ENCODE results near the gene BCAP31. TPM values are rescaled to one million over a fixed set of nuclear protein-coding genes. Genes with fewer than 3 reads are reported as not detected.

Gene BCAP31
- total and polyA plus RNA-seq, 2 donors (not counting 1 experiment from before 2014, with no cell fraction given): 59.5 to 117 TPM

DNA sequence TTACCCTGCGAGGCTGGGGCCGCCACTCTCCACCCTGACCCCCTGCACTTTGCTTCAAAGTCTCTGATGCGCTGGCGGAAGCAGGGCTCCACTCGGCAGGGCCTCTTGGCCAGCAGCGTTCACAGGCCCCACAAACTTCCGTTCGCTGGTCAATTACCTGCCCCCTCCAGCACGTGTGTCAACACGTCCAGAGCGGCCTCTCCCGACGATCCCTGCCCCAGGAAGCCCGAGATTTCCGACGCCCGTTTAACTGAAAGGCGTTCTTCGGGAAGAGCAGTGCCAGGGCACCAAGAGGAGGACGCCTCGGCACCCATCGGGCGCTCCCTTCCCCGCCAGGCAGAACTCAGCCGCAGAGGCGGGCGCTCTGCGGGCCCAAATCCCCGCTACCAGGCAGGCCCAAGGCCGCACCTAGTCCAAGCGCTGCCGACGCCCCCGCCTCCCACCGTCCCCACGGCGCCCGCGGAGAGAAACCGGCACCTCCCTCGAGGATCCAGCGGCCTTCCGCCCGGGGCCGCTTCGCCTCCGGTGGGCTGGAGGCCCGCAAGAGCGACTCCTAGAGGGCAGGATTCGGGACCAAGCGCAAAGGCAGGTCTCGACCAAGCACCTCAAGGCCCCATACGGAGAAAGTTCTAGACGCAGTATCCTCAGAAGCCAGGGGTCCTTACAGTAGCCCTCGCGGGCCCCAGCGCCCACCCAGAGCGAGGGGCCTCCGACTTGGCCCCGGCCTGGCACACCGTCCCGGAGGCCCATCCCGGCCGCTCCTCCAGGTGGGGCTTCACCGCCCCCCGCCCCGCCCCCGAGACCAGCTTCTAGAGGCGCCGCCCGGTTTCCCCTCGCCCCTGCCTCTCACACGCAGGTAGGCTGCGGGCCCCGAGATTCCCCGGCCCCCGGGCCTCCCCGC lies 586 bp downstream of the BCAP31 start:
- Histone ChIP-seq H3K4me1 (ENCODE audit: control insufficient read depth in 2 of 2, insufficient read depth in 2 of 2, low read length in 2 of 2) (peaks cover 37 to 42% of the 10 kb centered on the region in 2 donors), H3K79me2 (ENCODE audit: control insufficient read depth, insufficient read depth, low read length) (peaks cover 67% of the 10 kb centered on the region), H3K9me3 (ENCODE audit: control extremely low read depth in 1 of 3, control insufficient read depth in 2 of 3, insufficient read depth in 1 of 3, low read length in 2 of 3) (no peaks in the 10 kb centered on the region), H3K4me3 (ENCODE audit: control extremely low read depth in 1 of 5, extremely low read depth in 1 of 5, insufficient read depth in 1 of 5, low read depth in 2 of 5, low read length in 4 of 5) (peak overlapping the region in 4 of 5 experiments; percentile 58 to 74 (median 64)), H4K20me1 (ENCODE audit: control insufficient read depth, insufficient read depth, low read length, poor library complexity, severe bottlenecking) (peaks cover 37% of the 10 kb centered on the region), H3K27ac (ENCODE audit: low read length in 2 of 2) (peak overlapping the region; percentile 41 to 63), H2AFZ (ENCODE audit: insufficient read depth, low read depth, low read length, poor library complexity, severe bottlenecking) (peak overlapping the region; percentile 64), H3K36me3 (replicated peaks in 1 of 2; ENCODE audit: control extremely low read depth in 1 of 2, control insufficient read depth in 1 of 2, extremely low read depth in 1 of 2, insufficient read depth in 2 of 2, low read length in 1 of 2) (peaks cover 0 to 30% of the 10 kb centered on the region in 2 experiments), H3K4me2 (replicated peaks; ENCODE audit: low read depth, low read length, poor library complexity, severe bottlenecking) (peak overlapping the region; percentile 75), H3K27me3 (replicated peaks in 1 of 4; ENCODE audit: control extremely low read depth in 1 of 4, control insufficient read depth in 3 of 4, insufficient read depth in 4 of 4, low read length in 3 of 4) (no peaks in the 10 kb centered on the region), H3K9ac (ENCODE audit: low read length) (peak overlapping the region; percentile 71)
- intact Hi-C loops (cut with micrococcal nuclease): loop anchor here (1.0 to 2.0 kb wide), 3 partner anchors 71 to 201 kb away; partner anchors contain the start of genes CCNQ, IDH3G and SSR4
- Mint-ChIP-seq H3K4me1 (peaks cover 41% of the 10 kb centered on the region), H3K9me3 (ENCODE audit: insufficient read depth) (no peaks in the 10 kb centered on the region), H3K27ac (peak overlapping the region; percentile 92), H3K4me3 (peak overlapping the region; percentile 88), H3K27me3 (no peaks in the 10 kb centered on the region)
- TF ChIP-seq, protein P1, sequence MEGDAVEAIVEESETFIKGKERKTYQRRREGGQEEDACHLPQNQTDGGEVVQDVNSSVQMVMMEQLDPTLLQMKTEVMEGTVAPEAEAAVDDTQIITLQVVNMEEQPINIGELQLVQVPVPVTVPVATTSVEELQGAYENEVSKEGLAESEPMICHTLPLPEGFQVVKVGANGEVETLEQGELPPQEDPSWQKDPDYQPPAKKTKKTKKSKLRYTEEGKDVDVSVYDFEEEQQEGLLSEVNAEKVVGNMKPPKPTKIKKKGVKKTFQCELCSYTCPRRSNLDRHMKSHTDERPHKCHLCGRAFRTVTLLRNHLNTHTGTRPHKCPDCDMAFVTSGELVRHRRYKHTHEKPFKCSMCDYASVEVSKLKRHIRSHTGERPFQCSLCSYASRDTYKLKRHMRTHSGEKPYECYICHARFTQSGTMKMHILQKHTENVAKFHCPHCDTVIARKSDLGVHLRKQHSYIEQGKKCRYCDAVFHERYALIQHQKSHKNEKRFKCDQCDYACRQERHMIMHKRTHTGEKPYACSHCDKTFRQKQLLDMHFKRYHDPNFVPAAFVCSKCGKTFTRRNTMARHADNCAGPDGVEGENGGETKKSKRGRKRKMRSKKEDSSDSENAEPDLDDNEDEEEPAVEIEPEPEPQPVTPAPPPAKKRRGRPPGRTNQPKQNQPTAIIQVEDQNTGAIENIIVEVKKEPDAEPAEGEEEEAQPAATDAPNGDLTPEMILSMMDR (IDR thresholded peaks at IDR 0.05): peak; percentile 42
- TF ChIP-seq EZH2 (IDR thresholded peaks at IDR 0.05; ENCODE audit: borderline replicate concordance, insufficient read depth, low read depth, low read length, poor library complexity, severe bottlenecking): no peak
- under 1% methylated on average over 74 of the region's 78 CpGs for WGBS (ENCODE audit: insufficient coverage)
- ChIA-PET CTCF (interaction anchor here (0.5 to 0.6 kb wide), 2 partner anchors 255 to 765 kb away, joined by 3 to 4 read pairs; no protein-coding TSS in a partner anchor), POLR2A (interaction anchor here (0.6 to 1.1 kb wide), 3 partner anchors 11 to 244 kb away, joined by 3 to 4 read pairs (median 3); partner anchors contain the start of genes IDH3G and SSR4)
- DNase-seq (no peak), ATAC-seq (ENCODE audit: low read depth) (peak; percentile 18)
